ENCODE data around the gene ZEB1. TPM values are rescaled to one million over a fixed set of nuclear protein-coding genes. Genes with fewer than 3 reads are reported as not detected.

ZEB1 gene
- total and polyA plus RNA-seq, 2 of the 8 experiments (the other 6 are each of a cell fraction or from before 2014, with no cell fraction given): 0.08 to 0.15 TPM

DNA sequence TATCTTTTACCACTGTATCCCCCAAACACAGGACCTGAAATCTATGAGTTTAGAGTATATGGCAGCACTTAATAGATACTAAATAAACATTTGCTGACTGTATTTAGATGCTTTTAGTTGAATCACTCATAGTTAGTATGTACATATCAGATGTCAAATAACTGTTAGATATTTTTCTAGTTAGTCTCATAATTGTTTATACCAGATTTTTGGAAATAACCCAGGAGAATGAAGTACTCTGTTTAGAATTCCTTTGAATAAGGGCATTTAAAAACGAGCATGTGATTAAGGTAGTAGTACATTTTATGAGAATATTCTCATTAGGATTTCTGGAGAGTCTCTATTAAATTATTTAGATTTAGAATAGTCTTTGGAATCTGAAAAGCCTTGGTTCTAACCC is 22.3 kb upstream of the ZEB1 start:
- ChIA-PET POLR2A (ENCODE audit: partially characterized antibody) (no interaction called here), CTCF (ENCODE audit: partially characterized antibody) (no interaction called here)
- H3K36me3 ChIP-seq (ENCODE audit: control insufficient read depth in 2 of 4, insufficient read depth in 4 of 4, low read length in 3 of 4): no peaks in the 10 kb centered on the region
- H3K4ac ChIP-seq (replicated peaks; ENCODE audit: insufficient read length, low read depth, low read length): no peak overlapping the region
- no peak overlapping the region for H3K14ac ChIP-seq (ENCODE audit: insufficient read length)
- peaks cover 0 to 3% (median 0%) of the 10 kb centered on the region in 4 experiments; a peak in 1 of 7 replicates for H3K4me1 ChIP-seq (replicated peaks in 1 of 4; ENCODE audit: control insufficient read depth in 3 of 4, insufficient read depth in 4 of 4, low read length in 3 of 4)
- H3K56ac ChIP-seq (replicated peaks; ENCODE audit: insufficient read length, low read depth, low read length): no peak overlapping the region
- H2BK12ac ChIP-seq (ENCODE audit: low read depth, low read length): no peak overlapping the region
- no peak overlapping the region for H4K8ac ChIP-seq (ENCODE audit: extremely low read depth, insufficient read depth, low read length)
- H3K9ac ChIP-seq (replicated peaks in 1 of 4; ENCODE audit: extremely low read depth in 1 of 4, low read depth in 3 of 4, low read length in 3 of 4): no peak overlapping the region
- no peak overlapping the region for H2BK15ac ChIP-seq (ENCODE audit: low read length)
- no peak overlapping the region for H4K5ac ChIP-seq (ENCODE audit: insufficient read length, low read depth, low read length)
- no peak overlapping the region for H3K4me3 ChIP-seq (ENCODE audit: extremely low read depth in 1 of 4, insufficient read depth in 2 of 4, low read depth in 3 of 4, low read length in 4 of 4)
- no peak overlapping the region for H2BK120ac ChIP-seq (replicated peaks; ENCODE audit: low read depth, low read length)
- H3K18ac ChIP-seq (ENCODE audit: extremely low read depth, low read length): no peak overlapping the region
- no peak overlapping the region for H2BK20ac ChIP-seq (ENCODE audit: low read length)
- H3K23ac ChIP-seq (ENCODE audit: insufficient read length): no peak overlapping the region
- H3K79me2 ChIP-seq (ENCODE audit: control insufficient read depth in 1 of 2, insufficient read depth in 2 of 2, low read length in 2 of 2): no peaks in the 10 kb centered on the region
- DNase-seq (ENCODE audit: low read depth in 1 of 2, low spot score in 2 of 2): no peak
- no peak overlapping the region for H3K4me2 ChIP-seq (ENCODE audit: insufficient read depth in 1 of 2, low read depth in 2 of 2, low read length in 2 of 2)
- H2AFZ ChIP-seq (ENCODE audit: low read length): no peak overlapping the region
- no peak overlapping the region for H3K27ac ChIP-seq (ENCODE audit: low read depth, low read length)
- no peak overlapping the region for H4K91ac ChIP-seq (replicated peaks; ENCODE audit: insufficient read length, low read length)
- H3K79me1 ChIP-seq (ENCODE audit: low read depth, low read length): no peaks in the 10 kb centered on the region
- no peaks in the 10 kb centered on the region for H4K20me1 ChIP-seq (replicated peaks in 1 of 2; ENCODE audit: control insufficient read depth in 1 of 2, insufficient read depth in 2 of 2, low read length in 2 of 2)
- no peaks in the 10 kb centered on the region for H3K9me3 ChIP-seq (ENCODE audit: insufficient read depth in 2 of 2, low read depth in 1 of 2, low read length in 1 of 2)
- H2AK5ac ChIP-seq (ENCODE audit: low read depth, low read length): no peak overlapping the region
- no peak overlapping the region for H2BK5ac ChIP-seq (ENCODE audit: low read depth, low read length)
- no peak for FAIRE-seq
- WGBS, 2 experiments (ENCODE audit: extremely low coverage in 1 of 2, insufficient coverage in 1 of 2, insufficient read length in 1 of 2, insufficient replicate concordance in 2 of 2, low coverage in 1 of 2, low lambda C conversion rate in 2 of 2, missing lambda C conversion rate in 1 of 2): 96% methylated on average over 1 of the region's 1 CpG; no CpG with 5 or more reads in 1 of the 2 experiments
- TF ChIP-seq NANOG (IDR thresholded peaks at IDR 0.05; ENCODE audit: insufficient read depth, low read depth, low read length, poor library complexity, severe bottlenecking) (no peak), RAD21 (IDR thresholded peaks at IDR 0.05 in 1 of 2, conservative IDR thresholded peaks at IDR 0.05 in 1 of 2; ENCODE audit: low read depth in 2 of 2, low read length in 2 of 2) (no peak)
- H3K23me2 ChIP-seq (ENCODE audit: low read depth, low read length): no peaks in the 10 kb centered on the region
- no peaks in the 10 kb centered on the region for H3K27me3 ChIP-seq (replicated peaks in 1 of 4; ENCODE audit: control insufficient read depth in 3 of 4, extremely low read depth in 1 of 4, insufficient read depth in 3 of 4, low read length in 3 of 4)
